Endothelial cell of umbilical vein (primary cell): ENCODE results near the gene SRPK1. TPM values are rescaled to one million over a fixed set of nuclear protein-coding genes. Genes with fewer than 3 reads are reported as not detected.

Source experiments
- BruUV-seq: library from RNA; stranded (reverse); fragments of 400-500 nt; replicated peaks from 2 replicates; lab custom pipeline; 2021; lab: Mats Ljungman, UMichigan
- CTCF ChIA-PET: fragments of 300-600, 350-600 bp; sonication (Branson Sonifier 250); formaldehyde crosslinking; loops from one replicate; lab custom pipeline; 2021; ENCODE audit warnings: antibody characterized with exemption, inconsistent platforms; lab: Charles Lee
- POLR2A ChIA-PET: fragments of 300-600, 350-600 bp; sonication (Branson Sonifier 250); formaldehyde crosslinking; loops from one replicate; lab custom pipeline; 2021; ENCODE audit warnings: antibody characterized with exemption, inconsistent platforms; lab: Charles Lee
- DNase-seq: peaks from one replicate; pipeline ENCODE4 v3.0.0-alpha.2; 2011; ENCODE audit warnings: low read depth, low spot score
- FAIRE-seq: peaks from 2 replicates; lab custom pipeline; 2011; peaks lifted over from hg19 to GRCh38; lab: Jason Lieb, UNC
- H2AFZ ChIP-seq: 2 replicates; pipeline ENCODE4 v1.6.0; 2012; ENCODE audit warnings: low read depth, low read length, control low read depth, inconsistent platforms
- H3K27ac ChIP-seq: 2 replicates; pipeline ENCODE4 v1.5.1; 2011; ENCODE audit warnings: low read depth, mild to moderate bottlenecking, control low read depth, low read length, moderate library complexity; ENCODE audit not compliant: insufficient read depth
- H3K27me3 ChIP-seq, 2 experiments: 2 replicates each; pipeline versions ENCODE4 v1.6.0 to v1.6.1; 2011; ENCODE audit warnings: low read length in 2 of 2, mixed read lengths in 1 of 2; ENCODE audit not compliant: control insufficient read depth in 2 of 2, insufficient read depth in 2 of 2
- H3K36me3 ChIP-seq, 2 experiments: 2 replicates in 1 of 2; 3 replicates in 1 of 2; pipeline ENCODE4 v1.5.1; 2011; ENCODE audit warnings: low read length in 2 of 2, mild to moderate bottlenecking in 1 of 2, moderate library complexity in 1 of 2; ENCODE audit not compliant: control insufficient read depth in 2 of 2, insufficient read depth in 2 of 2; ENCODE audit errors: extremely low read depth in 1 of 2
- H3K4me1 ChIP-seq: 3 replicates; pipeline ENCODE4 v1.5.1; 2011; ENCODE audit warnings: mild to moderate bottlenecking, low read length; ENCODE audit not compliant: control insufficient read depth, insufficient read depth; ENCODE audit errors: extremely low read depth
- H3K4me2 ChIP-seq: 2 replicates; pipeline ENCODE4 v1.6.1; 2011; ENCODE audit warnings: low read length, control low read depth, mixed read lengths; ENCODE audit not compliant: insufficient read depth
- H3K4me3 ChIP-seq, 3 experiments: fragments of 200-600 bp in 1 of 3; sonication (generic), shearing (Covaris generic) in 1 of 3; replicated peaks in 1 of 3; 2 replicates each; pipeline ENCODE4 v1.5.1; 2011 to 2016; ENCODE audit warnings: control low read depth in 3 of 3, low read length in 3 of 3, mild to moderate bottlenecking in 2 of 3, inconsistent platforms in 1 of 3, low read depth in 1 of 3, moderate library complexity in 1 of 3; ENCODE audit not compliant: insufficient read depth in 1 of 3
- H3K79me2 ChIP-seq: 2 replicates; pipeline ENCODE4 v1.6.0; 2012; ENCODE audit warnings: low read length, inconsistent platforms; ENCODE audit not compliant: control insufficient read depth, insufficient read depth
- H3K9ac ChIP-seq: replicated peaks from 2 replicates; pipeline ENCODE3; 2011; ENCODE audit warnings: low read length, control low read depth; ENCODE audit not compliant: insufficient read depth; ENCODE audit errors: extremely low read depth
- H3K9me1 ChIP-seq: replicated peaks from 3 replicates; pipeline ENCODE4 v1.6.0; 2011; ENCODE audit warnings: mild to moderate bottlenecking, low read length; ENCODE audit not compliant: control insufficient read depth, insufficient read depth; ENCODE audit errors: extremely low read depth
- H3K9me3 ChIP-seq: replicated peaks from 2 replicates; pipeline ENCODE4 v1.5.1; 2012; ENCODE audit warnings: low read length, inconsistent platforms; ENCODE audit not compliant: control insufficient read depth, insufficient read depth
- H4K20me1 ChIP-seq: replicated peaks from 2 replicates; pipeline ENCODE3; 2011; ENCODE audit warnings: mild to moderate bottlenecking, low read length; ENCODE audit not compliant: control insufficient read depth, insufficient read depth; ENCODE audit errors: extremely low read depth
- EZH2 ChIP-seq: IDR thresholded peaks from 2 replicates; pipeline ENCODE4 v1.6.1; 2012; ENCODE audit warnings: borderline replicate concordance, low read depth, mild to moderate bottlenecking, moderate library complexity, low read length, inconsistent platforms; ENCODE audit not compliant: severe bottlenecking
- FOS ChIP-seq: IDR thresholded peaks from 2 replicates; pipeline ENCODE4 v1.6.1; 2011; ENCODE audit warnings: mild to moderate bottlenecking, low read length, moderate library complexity, borderline replicate concordance; ENCODE audit not compliant: insufficient read depth
- GATA2 ChIP-seq: IDR thresholded peaks from 2 replicates; pipeline ENCODE4 v1.7.0; 2011; ENCODE audit warnings: low read depth, mild to moderate bottlenecking, moderate library complexity, mixed read lengths, low read length; ENCODE audit not compliant: insufficient read length, insufficient read depth
- JUN ChIP-seq: IDR thresholded peaks from 2 replicates; pipeline ENCODE4 v1.6.1; 2011; ENCODE audit warnings: borderline replicate concordance, low read depth; ENCODE audit not compliant: insufficient read length, insufficient read depth
- MYC ChIP-seq: IDR thresholded peaks from one replicate; pipeline ENCODE4 v1.6.1; 2011; ENCODE audit warnings: mild to moderate bottlenecking, low read depth, low read length
- POLR2A ChIP-seq: IDR thresholded peaks from 2 replicates; pipeline ENCODE4 v1.6.1; 2012; ENCODE audit warnings: low read depth, mild to moderate bottlenecking, control low read depth, low read length
- POLR2AphosphoS5 ChIP-seq: IDR thresholded peaks from 2 replicates; pipeline ENCODE4 v1.6.1; 2012; ENCODE audit warnings: low read depth, mild to moderate bottlenecking, control low read depth, low read length, moderate library complexity; ENCODE audit not compliant: insufficient read depth
- dilution Hi-C: fragments of 300-500 bp; cut with MboI; formaldehyde crosslinking; loops from one replicate; pipeline ENCODE4 v1.15.0; 2019; ENCODE audit warnings: low sequenced_read_pairs; ENCODE audit not compliant: extremely low pct_ligation_motif_present
- intact Hi-C: fragments of 100-400 bp; cut with micrococcal nuclease; formaldehyde crosslinking; loops from one replicate; pipeline ENCODE4 v1.10.0; 2022
- polyA plus RNA-seq, 4 experiments: library from polyadenylated mRNA; depleted of rRNA in 3 of 4; stranded (reverse) in 3 of 4; unstranded in 1 of 4; fragments of >200 nt; gene quantifications; 2 replicates each; pipeline versions ENCODE4 v1.2.1 to v1.2.3, GENCODE V29; 2011 to 2012; ENCODE audit warnings: missing spikeins in 1 of 4
- total RNA-seq: library from RNA; stranded (reverse); gene quantifications from 2 replicates; pipeline ENCODE4 v1.2.3, GENCODE V29; 2021
- TF ChIP-seq, protein P1 (sequence below), 2 donors: IDR thresholded peaks; 1 replicate in 1 of 2; 2 replicates in 1 of 2; pipeline ENCODE4 v1.5.1; 2011; ENCODE audit warnings: low read length in 2 of 2, mild to moderate bottlenecking in 2 of 2, moderate library complexity in 2 of 2, control low read depth in 1 of 2, inconsistent platforms in 1 of 2, low read depth in 1 of 2; ENCODE audit not compliant: insufficient read depth in 1 of 2; ENCODE audit errors: extremely low read depth in 1 of 2
- TF ChIP-seq, protein P2 (sequence below): IDR thresholded peaks from 2 replicates; pipeline ENCODE4 v1.6.1; 2011; ENCODE audit not compliant: insufficient read depth, insufficient read length

Gene SRPK1
- total and polyA plus RNA-seq, 2 donors (not counting 3 experiments of a cell fraction or from before 2014, with no cell fraction given): 18.9 to 72.7 TPM

DNA sequence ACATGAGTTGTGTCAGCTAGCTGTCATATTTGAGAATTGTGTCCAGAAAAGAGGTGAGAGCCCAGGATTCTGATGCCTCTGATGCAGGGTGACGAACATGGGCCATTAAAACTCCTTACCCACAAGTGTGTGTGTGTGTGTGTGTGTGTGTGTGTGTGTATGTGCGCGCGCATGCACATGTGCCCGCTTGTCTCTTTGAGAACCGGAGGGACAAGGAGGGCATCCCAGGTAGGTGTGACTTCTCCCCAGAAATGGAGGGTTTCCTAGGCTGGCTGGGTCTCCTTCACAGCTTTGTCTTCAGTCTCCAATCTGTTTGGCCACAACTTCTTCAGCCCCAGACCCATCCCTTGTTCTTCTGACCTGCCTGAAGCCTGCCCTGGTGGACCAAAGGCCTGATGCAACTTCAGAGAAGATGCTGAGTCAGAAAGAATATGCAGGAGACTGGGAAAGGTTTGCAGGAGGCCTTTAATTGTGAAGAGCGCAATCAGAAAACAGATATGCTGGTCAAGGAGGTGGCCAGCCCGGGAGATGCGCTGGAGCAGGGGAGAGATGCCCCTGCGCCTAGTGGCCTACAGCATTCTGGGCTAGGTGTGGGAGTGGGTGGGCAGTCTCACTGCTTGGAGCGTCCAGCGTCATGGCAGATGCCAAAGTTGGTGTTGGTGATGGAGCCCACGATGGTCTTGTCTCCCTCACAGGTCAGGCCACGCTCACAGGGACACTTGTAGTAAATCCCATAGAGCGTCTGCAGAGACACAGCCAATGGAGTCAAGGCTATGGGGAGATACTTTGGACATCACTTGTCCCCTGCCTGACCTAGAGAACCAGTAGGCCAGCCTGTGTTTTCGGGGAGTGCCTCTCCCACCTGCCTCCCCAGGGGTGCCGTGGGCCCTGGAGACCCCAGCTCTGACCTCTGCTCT is 126.1 kb downstream of the SRPK1 start:
- TF ChIP-seq POLR2AphosphoS5: no peak
- TF ChIP-seq EZH2: no peak
- no peak for TF ChIP-seq MYC
- TF ChIP-seq FOS: no peak
- no peak for TF ChIP-seq JUN
- TF ChIP-seq, protein P1, sequence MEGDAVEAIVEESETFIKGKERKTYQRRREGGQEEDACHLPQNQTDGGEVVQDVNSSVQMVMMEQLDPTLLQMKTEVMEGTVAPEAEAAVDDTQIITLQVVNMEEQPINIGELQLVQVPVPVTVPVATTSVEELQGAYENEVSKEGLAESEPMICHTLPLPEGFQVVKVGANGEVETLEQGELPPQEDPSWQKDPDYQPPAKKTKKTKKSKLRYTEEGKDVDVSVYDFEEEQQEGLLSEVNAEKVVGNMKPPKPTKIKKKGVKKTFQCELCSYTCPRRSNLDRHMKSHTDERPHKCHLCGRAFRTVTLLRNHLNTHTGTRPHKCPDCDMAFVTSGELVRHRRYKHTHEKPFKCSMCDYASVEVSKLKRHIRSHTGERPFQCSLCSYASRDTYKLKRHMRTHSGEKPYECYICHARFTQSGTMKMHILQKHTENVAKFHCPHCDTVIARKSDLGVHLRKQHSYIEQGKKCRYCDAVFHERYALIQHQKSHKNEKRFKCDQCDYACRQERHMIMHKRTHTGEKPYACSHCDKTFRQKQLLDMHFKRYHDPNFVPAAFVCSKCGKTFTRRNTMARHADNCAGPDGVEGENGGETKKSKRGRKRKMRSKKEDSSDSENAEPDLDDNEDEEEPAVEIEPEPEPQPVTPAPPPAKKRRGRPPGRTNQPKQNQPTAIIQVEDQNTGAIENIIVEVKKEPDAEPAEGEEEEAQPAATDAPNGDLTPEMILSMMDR (IDR thresholded peaks at IDR 0.05; ENCODE audit: extremely low read depth in 1 of 2, insufficient read depth in 1 of 2, low read depth in 1 of 2, low read length in 2 of 2): no peak
- TF ChIP-seq, protein P2, sequence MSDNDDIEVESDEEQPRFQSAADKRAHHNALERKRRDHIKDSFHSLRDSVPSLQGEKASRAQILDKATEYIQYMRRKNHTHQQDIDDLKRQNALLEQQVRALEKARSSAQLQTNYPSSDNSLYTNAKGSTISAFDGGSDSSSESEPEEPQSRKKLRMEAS: no peak
- TF ChIP-seq GATA2: no peak
- TF ChIP-seq POLR2A: no peak
- Histone ChIP-seq H4K20me1 (no peaks in the 10 kb centered on the region), H3K9me1 (no peaks in the 10 kb centered on the region), H3K9me3 (no peaks in the 10 kb centered on the region), H3K4me3 (no peak overlapping the region), H3K9ac (no peak overlapping the region), H3K27me3 (peaks cover 0 to 1% of the 10 kb centered on the region in 2 experiments), H3K36me3 (no peaks in the 10 kb centered on the region), H3K27ac (no peak overlapping the region), H3K4me1 (no peaks in the 10 kb centered on the region), H3K4me2 (no peak overlapping the region), H2AFZ (no peak overlapping the region), H3K79me2 (no peaks in the 10 kb centered on the region)
- DNase-seq: no peak
- CTCF ChIA-PET: interaction anchor here (1.2 kb wide), 1 partner anchor 9 kb away, joined by 3 read pairs; no protein-coding TSS in a partner anchor
- no peak for FAIRE-seq
- BruUV-seq: no TSS peak
- intact Hi-C loops (no loop called here), dilution Hi-C loops (no loop called here)
- POLR2A ChIA-PET: no interaction called here
